GM23248 (cell line): Measurements from ENCODE around the gene LARP1. TPM values are rescaled to one million over a fixed set of nuclear protein-coding genes. Genes with fewer than 3 reads are reported as not detected.
A peak's percentile ranks its signal among the peaks of the same experiment; 100 is the strongest.

ENCODE experiments used
- DNase-seq: peaks from one replicate; pipeline ENCODE4 v3.0.0-alpha.2; 2015
- H2AFZ ChIP-seq: fragments of 200-600 bp; sonication (generic); 2 replicates; pipeline ENCODE4 v1.6.1; 2016; ENCODE audit warnings: antibody characterized with exemption
- H3F3A ChIP-seq: fragments of 200-600 bp; sonication (generic); 2 replicates; pipeline ENCODE4 v1.6.1; 2016; ENCODE audit warnings: mild to moderate bottlenecking, antibody characterized with exemption, mixed run types; ENCODE audit not compliant: insufficient read depth
- H3K27ac ChIP-seq: fragments of 200-600 bp; sonication (generic); 2 replicates; pipeline ENCODE4 v1.5.1; 2016; ENCODE audit warnings: mild to moderate bottlenecking
- H3K27me3 ChIP-seq: fragments of 200-600 bp; sonication (generic); replicated peaks from 2 replicates; pipeline ENCODE4 v1.6.1; 2016; ENCODE audit warnings: mild to moderate bottlenecking; ENCODE audit not compliant: insufficient read depth
- H3K36me3 ChIP-seq: fragments of 200-600 bp; sonication (generic); 2 replicates; pipeline ENCODE4 v1.6.1; 2016; ENCODE audit warnings: low read depth, mild to moderate bottlenecking
- H3K4me1 ChIP-seq: fragments of 200-600 bp; sonication (generic); 2 replicates; pipeline ENCODE4 v1.6.1; 2016; ENCODE audit warnings: mild to moderate bottlenecking; ENCODE audit not compliant: insufficient read depth
- H3K4me2 ChIP-seq: fragments of 200-600 bp; sonication (generic); one replicate; pipeline ENCODE4 v1.6.1; 2016; ENCODE audit warnings: mild to moderate bottlenecking; ENCODE audit not compliant: unreplicated experiment
- H3K4me3 ChIP-seq: fragments of 200-600 bp; sonication (generic); 2 replicates; pipeline ENCODE4 v1.5.1; 2016; ENCODE audit warnings: mild to moderate bottlenecking
- H3K79me2 ChIP-seq: fragments of 200-600 bp; sonication (generic); 2 replicates; pipeline ENCODE4 v1.6.1; 2016; ENCODE audit warnings: mild to moderate bottlenecking; ENCODE audit not compliant: insufficient read depth
- H3K9ac ChIP-seq: fragments of 200-600 bp; sonication (generic); 2 replicates; pipeline ENCODE4 v1.6.1; 2016; ENCODE audit warnings: mild to moderate bottlenecking
- H3K9me2 ChIP-seq: fragments of 200-600 bp; sonication (generic); 2 replicates; pipeline ENCODE4 v1.6.1; 2016; ENCODE audit warnings: mixed run types, mild to moderate bottlenecking, moderate library complexity; ENCODE audit not compliant: insufficient read depth
- H3K9me3 ChIP-seq: fragments of 200-600 bp; sonication (generic); one replicate; pipeline ENCODE4 v1.6.1; 2017; ENCODE audit warnings: low read depth
- H4K20me1 ChIP-seq: fragments of 200-600 bp; sonication (generic); 2 replicates; pipeline ENCODE4 v1.6.0; 2016; ENCODE audit not compliant: insufficient read depth
- EZH2 ChIP-seq: fragments of 200-600 bp; sonication (generic); IDR thresholded peaks from 2 replicates; pipeline ENCODE4 v1.6.1; 2018; ENCODE audit warnings: antibody characterized with exemption, mild to moderate bottlenecking; ENCODE audit not compliant: insufficient read depth, poor library complexity, severe bottlenecking
- EZH2phosphoT487 ChIP-seq: fragments of 200-600 bp; sonication (generic); IDR thresholded peaks from 2 replicates; pipeline ENCODE4 v1.6.1; 2018; ENCODE audit warnings: antibody characterized with exemption, moderate library complexity, mild to moderate bottlenecking, low read depth; ENCODE audit not compliant: insufficient read depth
- WGBS, 2 experiments: methylation state at CpG; one replicate each; pipeline ENCODE4 v1.1.6; 2015 to 2017; ENCODE audit warnings: low lambda C conversion rate in 2 of 2, low coverage in 1 of 2; ENCODE audit errors: missing lambda C conversion rate in 2 of 2; 5-methylcytosine and 5-hydroxymethylcytosine counted together
- in situ Hi-C: fragments of 300-500 bp; cut with MboI; formaldehyde crosslinking; loops from 2 replicates; pipeline ENCODE4 v1.15.0; 2020
- polyA plus RNA-seq: library from polyadenylated mRNA; unstranded; fragments of >200 nt; fragmentation: Nextera tagmentation; extraction: Ambion mirVana; gene quantifications from 2 replicates; pipeline ENCODE4 v1.2.1, GENCODE V29; 2016
- total RNA-seq: library from RNA; depleted of rRNA; stranded (reverse); fragments of >200 nt; shearing (Covaris generic); gene quantifications from 2 replicates; pipeline ENCODE4 v1.2.3, GENCODE V29; 2014

Gene LARP1
- total and polyA plus RNA-seq, 2 experiments from 2014 or later, result 33.8 to 59.9 TPM

DNA sequence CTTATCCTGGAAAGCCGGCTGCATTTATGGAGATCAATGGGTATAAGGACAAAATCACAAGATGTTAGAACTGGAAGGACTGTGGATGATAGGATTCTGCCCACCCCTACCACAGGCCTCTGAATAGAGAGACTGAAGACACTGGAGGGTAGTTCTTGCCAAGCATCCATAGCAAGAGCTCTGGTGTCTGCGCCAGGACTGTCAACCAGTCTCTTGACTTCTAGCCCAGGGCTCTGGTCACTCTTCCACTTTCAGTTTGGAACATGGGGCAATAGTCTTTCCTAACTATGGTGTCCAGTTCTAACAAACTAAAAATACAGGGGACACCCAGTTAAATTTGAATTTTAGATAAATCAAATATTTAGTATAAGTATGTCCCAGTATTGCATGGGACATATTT is 23.4 kb downstream of the LARP1 start:
- peaks cover 15% of the 10 kb centered on the region for H3F3A ChIP-seq
- TF ChIP-seq EZH2, result no peak

DNA sequence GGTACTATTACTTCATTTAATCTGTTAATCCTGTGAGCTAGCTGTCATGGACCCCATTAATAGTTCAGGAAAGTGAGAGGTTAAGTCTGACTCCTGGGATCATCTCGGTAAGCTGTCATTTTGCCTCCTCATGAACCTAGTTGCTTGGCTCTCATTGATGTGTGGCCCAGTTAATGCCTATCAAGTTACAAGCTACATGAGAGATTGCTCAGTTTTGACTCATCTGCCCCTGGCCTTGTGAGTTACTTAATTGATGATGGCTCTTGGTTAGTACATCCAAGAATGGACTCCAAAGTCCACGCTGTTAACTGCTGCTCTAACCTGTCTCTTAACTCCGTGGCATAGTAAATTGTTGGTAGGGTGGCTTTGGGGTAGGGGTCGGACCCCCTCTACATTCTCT is 23.9 kb downstream of the LARP1 start:
- H3K36me3 ChIP-seq, result no peaks in the 10 kb centered on the region
- H3K27ac ChIP-seq, result peak overlapping the region; percentile 52
- peak; percentile 95 for DNase-seq
- peak overlapping the region; percentile 31 for H3K4me2 ChIP-seq
- H3K4me3 ChIP-seq, result no peak overlapping the region
- H3K27me3 ChIP-seq, result no peaks in the 10 kb centered on the region
- H3K9me3 ChIP-seq, result no peaks in the 10 kb centered on the region
- peaks cover 25% of the 10 kb centered on the region for H3K4me1 ChIP-seq
- no peaks in the 10 kb centered on the region for H3K9me2 ChIP-seq
- no peak for TF ChIP-seq EZH2phosphoT487
- no peak for TF ChIP-seq EZH2
- in situ Hi-C loops, result no loop called here
- WGBS, 2 experiments, result 11 to 22% methylated on average over 4 of the region's 4 CpGs
- no peak overlapping the region for H2AFZ ChIP-seq
- no peak overlapping the region for H3K9ac ChIP-seq
- H3K79me2 ChIP-seq, result peaks cover 100% of the 10 kb centered on the region
- H3F3A ChIP-seq, result peaks cover 15% of the 10 kb centered on the region
- H4K20me1 ChIP-seq, result peaks cover 54% of the 10 kb centered on the region; the same call in 1 of the 2 replicates

More for the DNA sequence above, 23.4 kb downstream of the LARP1 start:
- H3K4me2 ChIP-seq, result peak overlapping the region; percentile 31
- H4K20me1 ChIP-seq, result peaks cover 52% of the 10 kb centered on the region
- H3K4me3 ChIP-seq, result no peak overlapping the region
- DNase-seq, result no peak
- no peaks in the 10 kb centered on the region for H3K9me2 ChIP-seq
- no peak overlapping the region for H2AFZ ChIP-seq
- no peaks in the 10 kb centered on the region for H3K36me3 ChIP-seq
- no peaks in the 10 kb centered on the region for H3K27me3 ChIP-seq
- in situ Hi-C loops, result no loop called here
- H3K27ac ChIP-seq, result peak overlapping the region; percentile 52
- H3K9me3 ChIP-seq, result no peaks in the 10 kb centered on the region
- no peak overlapping the region for H3K9ac ChIP-seq
- H3K79me2 ChIP-seq, result peaks cover 100% of the 10 kb centered on the region
- H3K4me1 ChIP-seq, result peaks cover 19% of the 10 kb centered on the region
- WGBS, 2 experiments, result 82 to 88% methylated on average over 2 of the region's 2 CpGs

DNA sequence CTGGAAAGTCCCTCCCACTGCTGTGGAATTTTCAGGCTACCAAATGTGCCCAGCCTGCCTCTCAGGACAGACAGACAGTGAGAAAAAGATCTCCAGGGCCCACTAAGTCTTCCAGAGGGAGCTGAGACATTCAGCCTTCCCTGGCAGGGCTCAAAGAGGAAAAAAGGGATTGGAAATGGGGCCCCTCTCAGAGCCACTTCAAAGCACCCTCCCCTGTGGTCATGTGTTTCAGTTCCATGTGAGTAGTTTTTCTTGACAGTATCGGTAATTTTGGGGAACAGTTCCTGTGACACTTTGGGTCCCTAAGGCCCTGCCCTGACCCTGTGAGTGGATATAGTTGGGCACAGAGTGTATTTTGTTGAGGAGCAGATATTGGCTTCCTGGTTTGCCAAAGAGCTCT is 25.0 kb downstream of the LARP1 start:
- Histone ChIP-seq H3K9ac (no peak overlapping the region), H3K9me2 (no peaks in the 10 kb centered on the region), H2AFZ (no peak overlapping the region), H3K27me3 (no peaks in the 10 kb centered on the region), H3K4me3 (no peak overlapping the region), H3K79me2 (peaks cover 100% of the 10 kb centered on the region), H3K4me1 (peaks cover 31% of the 10 kb centered on the region), H3K36me3 (no peaks in the 10 kb centered on the region), H3K27ac (peak overlapping the region; percentile 13; the same call in 1 of the 2 replicates), H3F3A (peaks cover 15% of the 10 kb centered on the region), H3K9me3 (no peaks in the 10 kb centered on the region), H3K4me2 (no peak overlapping the region), H4K20me1 (peaks cover 52% of the 10 kb centered on the region; the same call in 1 of the 2 replicates)
- DNase-seq, result no peak
- in situ Hi-C loops, result no loop called here
- 92 to 94% methylated on average over 1 of the region's 1 CpG for WGBS, 2 experiments
- no peak for TF ChIP-seq EZH2
- TF ChIP-seq EZH2phosphoT487, result no peak

DNA sequence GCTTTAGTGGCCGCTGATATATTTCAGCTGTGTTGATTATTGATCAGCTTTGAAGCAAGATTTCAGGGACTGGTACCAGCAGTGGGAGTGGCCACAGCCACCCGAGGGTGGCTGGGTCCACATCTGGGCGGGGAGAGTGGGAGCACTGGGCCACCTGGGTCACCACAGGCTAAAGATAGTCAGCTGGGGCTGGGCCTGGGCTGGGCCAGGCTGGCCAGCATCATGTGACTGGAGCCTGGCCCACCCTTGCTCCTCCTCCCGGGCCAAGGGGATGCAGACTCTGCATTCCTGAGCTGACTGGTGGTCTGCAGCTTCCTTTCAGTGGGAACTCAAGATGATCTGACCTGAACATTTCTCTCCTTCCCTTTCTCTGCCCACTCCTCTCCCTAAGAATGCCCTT is 27.1 kb downstream of the LARP1 start:
- in situ Hi-C loops, result no loop called here

More for the DNA sequence above, 27.1 kb downstream of the LARP1 start:
- H3K4me2 ChIP-seq, result no peak overlapping the region
- H3K27ac ChIP-seq, result no peak overlapping the region
- H3K4me1 ChIP-seq, result peaks cover 25% of the 10 kb centered on the region
- H3K27me3 ChIP-seq, result no peaks in the 10 kb centered on the region
- H3F3A ChIP-seq, result peaks cover 15% of the 10 kb centered on the region
- H2AFZ ChIP-seq, result no peak overlapping the region
- no peaks in the 10 kb centered on the region for H3K9me2 ChIP-seq
- peaks cover 100% of the 10 kb centered on the region for H3K79me2 ChIP-seq
- H3K36me3 ChIP-seq, result no peaks in the 10 kb centered on the region
- H3K4me3 ChIP-seq, result no peak overlapping the region
- TF ChIP-seq EZH2, result no peak
- no peak for TF ChIP-seq EZH2phosphoT487
- peaks cover 52% of the 10 kb centered on the region; the same call in 1 of the 2 replicates for H4K20me1 ChIP-seq
- no peak for DNase-seq
- H3K9me3 ChIP-seq, result no peaks in the 10 kb centered on the region
- no peak overlapping the region for H3K9ac ChIP-seq
- 45 to 46% methylated on average over 4 of the region's 4 CpGs for WGBS, 2 experiments
